Measurements from ENCODE around the gene TUBB3. TPM values are rescaled to one million over a fixed set of nuclear protein-coding genes. Genes with fewer than 3 reads are reported as not detected.
"Not testable (repeated sequence)": the region's sequence is repeated elsewhere in the genome, so short reads cannot be mapped to it uniquely, and the experiment has no call there.

The TUBB3 gene
- total RNA-seq, 1 experiment from 2014 or later, result 209 TPM

DNA sequence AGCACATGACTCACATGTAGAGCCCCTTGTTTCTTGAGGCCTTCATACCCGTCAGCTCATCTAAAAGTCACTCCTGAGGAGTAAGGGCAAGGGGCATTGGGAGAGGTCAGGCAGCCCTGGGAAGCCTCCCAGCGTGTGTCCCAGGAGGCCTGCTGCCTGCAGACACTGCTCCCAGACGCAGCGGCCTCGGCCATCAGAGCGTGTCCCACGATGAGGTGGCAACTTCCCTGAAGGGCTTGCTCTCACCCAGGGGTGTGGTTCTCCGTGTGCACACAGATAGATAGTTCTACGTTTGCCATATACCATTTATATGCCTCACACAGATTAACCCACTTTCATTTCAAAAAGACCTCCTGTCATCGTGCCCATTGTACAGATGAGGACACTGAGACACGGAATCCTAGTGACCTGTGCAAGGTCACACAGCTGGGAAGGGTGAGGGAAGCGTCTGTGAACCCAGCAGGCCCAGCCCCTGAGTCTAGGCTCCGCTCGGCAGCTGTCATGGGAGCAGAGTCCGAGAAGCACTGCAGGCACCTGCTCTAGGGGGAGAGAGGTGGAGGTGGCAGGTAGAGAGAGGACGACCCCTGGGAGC is 8.3 kb downstream of the TUBB3 start:
- Mint-ChIP-seq H3K4me1 (no peaks in the 10 kb centered on the region), H3K9me3 (no peaks in the 10 kb centered on the region), H3K27me3 (ENCODE audit: low read depth) (no peaks in the 10 kb centered on the region), H3K36me3 (peaks cover 43% of the 10 kb centered on the region), H3K4me3 (no peak overlapping the region), H3K27ac (no peak overlapping the region)
- DNase-seq (ENCODE audit: low spot score), result no peak
- TF ChIP-seq, protein P1, sequence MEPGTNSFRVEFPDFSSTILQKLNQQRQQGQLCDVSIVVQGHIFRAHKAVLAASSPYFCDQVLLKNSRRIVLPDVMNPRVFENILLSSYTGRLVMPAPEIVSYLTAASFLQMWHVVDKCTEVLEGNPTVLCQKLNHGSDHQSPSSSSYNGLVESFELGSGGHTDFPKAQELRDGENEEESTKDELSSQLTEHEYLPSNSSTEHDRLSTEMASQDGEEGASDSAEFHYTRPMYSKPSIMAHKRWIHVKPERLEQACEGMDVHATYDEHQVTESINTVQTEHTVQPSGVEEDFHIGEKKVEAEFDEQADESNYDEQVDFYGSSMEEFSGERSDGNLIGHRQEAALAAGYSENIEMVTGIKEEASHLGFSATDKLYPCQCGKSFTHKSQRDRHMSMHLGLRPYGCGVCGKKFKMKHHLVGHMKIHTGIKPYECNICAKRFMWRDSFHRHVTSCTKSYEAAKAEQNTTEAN (CRISPR knock-in tag; IDR thresholded peaks at IDR 0.05), result no peak
- TF ChIP-seq, protein P2, sequence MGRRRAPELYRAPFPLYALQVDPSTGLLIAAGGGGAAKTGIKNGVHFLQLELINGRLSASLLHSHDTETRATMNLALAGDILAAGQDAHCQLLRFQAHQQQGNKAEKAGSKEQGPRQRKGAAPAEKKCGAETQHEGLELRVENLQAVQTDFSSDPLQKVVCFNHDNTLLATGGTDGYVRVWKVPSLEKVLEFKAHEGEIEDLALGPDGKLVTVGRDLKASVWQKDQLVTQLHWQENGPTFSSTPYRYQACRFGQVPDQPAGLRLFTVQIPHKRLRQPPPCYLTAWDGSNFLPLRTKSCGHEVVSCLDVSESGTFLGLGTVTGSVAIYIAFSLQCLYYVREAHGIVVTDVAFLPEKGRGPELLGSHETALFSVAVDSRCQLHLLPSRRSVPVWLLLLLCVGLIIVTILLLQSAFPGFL (CRISPR knock-in tag; IDR thresholded peaks at IDR 0.05; ENCODE audit: borderline replicate concordance), result no peak
- no peak for TF ChIP-seq ZNF138 (CRISPR knock-in tag; conservative IDR thresholded peaks at IDR 0.05)
- TF ChIP-seq SP1 (CRISPR knock-in tag; conservative IDR thresholded peaks at IDR 0.05), result no peak
- TF ChIP-seq, protein P3, sequence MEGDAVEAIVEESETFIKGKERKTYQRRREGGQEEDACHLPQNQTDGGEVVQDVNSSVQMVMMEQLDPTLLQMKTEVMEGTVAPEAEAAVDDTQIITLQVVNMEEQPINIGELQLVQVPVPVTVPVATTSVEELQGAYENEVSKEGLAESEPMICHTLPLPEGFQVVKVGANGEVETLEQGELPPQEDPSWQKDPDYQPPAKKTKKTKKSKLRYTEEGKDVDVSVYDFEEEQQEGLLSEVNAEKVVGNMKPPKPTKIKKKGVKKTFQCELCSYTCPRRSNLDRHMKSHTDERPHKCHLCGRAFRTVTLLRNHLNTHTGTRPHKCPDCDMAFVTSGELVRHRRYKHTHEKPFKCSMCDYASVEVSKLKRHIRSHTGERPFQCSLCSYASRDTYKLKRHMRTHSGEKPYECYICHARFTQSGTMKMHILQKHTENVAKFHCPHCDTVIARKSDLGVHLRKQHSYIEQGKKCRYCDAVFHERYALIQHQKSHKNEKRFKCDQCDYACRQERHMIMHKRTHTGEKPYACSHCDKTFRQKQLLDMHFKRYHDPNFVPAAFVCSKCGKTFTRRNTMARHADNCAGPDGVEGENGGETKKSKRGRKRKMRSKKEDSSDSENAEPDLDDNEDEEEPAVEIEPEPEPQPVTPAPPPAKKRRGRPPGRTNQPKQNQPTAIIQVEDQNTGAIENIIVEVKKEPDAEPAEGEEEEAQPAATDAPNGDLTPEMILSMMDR (IDR thresholded peaks at IDR 0.05), result no peak
- POLR2A ChIA-PET, result interaction anchor here (1.2 kb wide), 1 partner anchor 42 kb away, joined by 3 read pairs; no protein-coding TSS in a partner anchor
- CTCF ChIA-PET, result no interaction called here
- no peak for ATAC-seq

DNA sequence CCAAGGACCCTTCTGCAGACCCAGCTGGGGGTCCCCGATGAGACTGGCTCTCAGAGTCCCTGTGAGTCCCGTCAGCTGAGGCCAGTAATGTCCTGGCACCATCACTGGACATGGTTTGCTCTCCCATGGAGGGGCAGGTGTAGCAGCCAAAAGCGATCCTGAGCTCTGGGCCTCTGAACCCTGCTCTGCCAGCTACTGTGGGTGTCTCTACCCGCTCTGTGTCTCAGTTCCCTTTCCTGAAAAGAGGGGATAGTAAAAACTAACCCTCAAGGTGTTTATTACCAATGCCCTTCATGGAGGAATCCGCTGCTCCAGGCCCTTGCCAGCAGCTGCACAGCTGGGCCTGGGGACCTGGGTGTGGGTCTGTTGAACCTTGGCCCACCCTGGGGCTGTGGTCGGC is 8.8 kb downstream of the TUBB3 start:
- Mint-ChIP-seq H3K36me3 (peaks cover 43% of the 10 kb centered on the region), H3K9me3 (no peaks in the 10 kb centered on the region), H3K4me3 (no peak overlapping the region), H3K4me1 (no peaks in the 10 kb centered on the region), H3K27ac (no peak overlapping the region), H3K27me3 (ENCODE audit: low read depth) (no peaks in the 10 kb centered on the region)
- ChIA-PET CTCF (interaction anchor here (1.2 kb wide), 1 partner anchor 22 kb away, joined by 4 read pairs; no protein-coding TSS in a partner anchor), POLR2A (no interaction called here)
- TF ChIP-seq, protein P4, sequence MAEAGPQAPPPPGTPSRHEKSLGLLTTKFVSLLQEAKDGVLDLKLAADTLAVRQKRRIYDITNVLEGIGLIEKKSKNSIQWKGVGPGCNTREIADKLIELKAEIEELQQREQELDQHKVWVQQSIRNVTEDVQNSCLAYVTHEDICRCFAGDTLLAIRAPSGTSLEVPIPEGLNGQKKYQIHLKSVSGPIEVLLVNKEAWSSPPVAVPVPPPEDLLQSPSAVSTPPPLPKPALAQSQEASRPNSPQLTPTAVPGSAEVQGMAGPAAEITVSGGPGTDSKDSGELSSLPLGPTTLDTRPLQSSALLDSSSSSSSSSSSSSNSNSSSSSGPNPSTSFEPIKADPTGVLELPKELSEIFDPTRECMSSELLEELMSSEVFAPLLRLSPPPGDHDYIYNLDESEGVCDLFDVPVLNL (CRISPR knock-in tag; IDR thresholded peaks at IDR 0.05; ENCODE audit: borderline replicate concordance, low read depth), result no peak
- TF ChIP-seq TP53 (CRISPR knock-in tag; IDR thresholded peaks at IDR 0.05) (no peak), FOXK1 (CRISPR knock-in tag; IDR thresholded peaks at IDR 0.05) (no peak), ZNF423 (CRISPR knock-in tag; IDR thresholded peaks at IDR 0.05) (no peak), CBFB (CRISPR knock-in tag; IDR thresholded peaks at IDR 0.05; ENCODE audit: low read depth) (no peak), NR3C1 (CRISPR knock-in tag; conservative IDR thresholded peaks at IDR 0.05; ENCODE audit: low read depth) (no peak), SMAD4 (CRISPR knock-in tag; IDR thresholded peaks at IDR 0.05) (no peak), NFE2L1 (CRISPR knock-in tag; IDR thresholded peaks at IDR 0.05) (no peak), PRRX2 (CRISPR knock-in tag; IDR thresholded peaks at IDR 0.05) (no peak)
- TF ChIP-seq, protein P5, sequence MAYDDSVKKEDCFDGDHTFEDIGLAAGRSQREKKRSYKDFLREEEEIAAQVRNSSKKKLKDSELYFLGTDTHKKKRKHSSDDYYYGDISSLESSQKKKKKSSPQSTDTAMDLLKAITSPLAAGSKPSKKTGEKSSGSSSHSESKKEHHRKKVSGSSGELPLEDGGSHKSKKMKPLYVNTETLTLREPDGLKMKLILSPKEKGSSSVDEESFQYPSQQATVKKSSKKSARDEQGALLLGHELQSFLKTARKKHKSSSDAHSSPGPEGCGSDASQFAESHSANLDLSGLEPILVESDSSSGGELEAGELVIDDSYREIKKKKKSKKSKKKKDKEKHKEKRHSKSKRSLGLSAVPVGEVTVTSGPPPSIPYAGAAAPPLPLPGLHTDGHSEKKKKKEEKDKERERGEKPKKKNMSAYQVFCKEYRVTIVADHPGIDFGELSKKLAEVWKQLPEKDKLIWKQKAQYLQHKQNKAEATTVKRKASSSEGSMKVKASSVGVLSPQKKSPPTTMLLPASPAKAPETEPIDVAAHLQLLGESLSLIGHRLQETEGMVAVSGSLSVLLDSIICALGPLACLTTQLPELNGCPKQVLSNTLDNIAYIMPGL (CRISPR knock-in tag; IDR thresholded peaks at IDR 0.05), result no peak
- TF ChIP-seq, protein P3 (IDR thresholded peaks at IDR 0.05), result no peak
- TF ChIP-seq, protein P6, sequence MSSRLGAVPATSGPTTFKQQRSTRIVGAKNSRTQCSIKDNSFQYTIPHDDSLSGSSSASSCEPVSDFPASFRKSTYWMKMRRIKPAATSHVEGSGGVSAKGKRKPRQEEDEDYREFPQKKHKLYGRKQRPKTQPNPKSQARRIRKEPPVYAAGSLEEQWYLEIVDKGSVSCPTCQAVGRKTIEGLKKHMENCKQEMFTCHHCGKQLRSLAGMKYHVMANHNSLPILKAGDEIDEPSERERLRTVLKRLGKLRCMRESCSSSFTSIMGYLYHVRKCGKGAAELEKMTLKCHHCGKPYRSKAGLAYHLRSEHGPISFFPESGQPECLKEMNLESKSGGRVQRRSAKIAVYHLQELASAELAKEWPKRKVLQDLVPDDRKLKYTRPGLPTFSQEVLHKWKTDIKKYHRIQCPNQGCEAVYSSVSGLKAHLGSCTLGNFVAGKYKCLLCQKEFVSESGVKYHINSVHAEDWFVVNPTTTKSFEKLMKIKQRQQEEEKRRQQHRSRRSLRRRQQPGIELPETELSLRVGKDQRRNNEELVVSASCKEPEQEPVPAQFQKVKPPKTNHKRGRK (CRISPR knock-in tag; IDR thresholded peaks at IDR 0.05; ENCODE audit: borderline replicate concordance), result no peak
- TF ChIP-seq, protein P7, sequence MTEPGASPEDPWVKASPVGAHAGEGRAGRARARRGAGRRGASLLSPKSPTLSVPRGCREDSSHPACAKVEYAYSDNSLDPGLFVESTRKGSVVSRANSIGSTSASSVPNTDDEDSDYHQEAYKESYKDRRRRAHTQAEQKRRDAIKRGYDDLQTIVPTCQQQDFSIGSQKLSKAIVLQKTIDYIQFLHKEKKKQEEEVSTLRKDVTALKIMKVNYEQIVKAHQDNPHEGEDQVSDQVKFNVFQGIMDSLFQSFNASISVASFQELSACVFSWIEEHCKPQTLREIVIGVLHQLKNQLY (CRISPR knock-in tag; IDR thresholded peaks at IDR 0.05), result no peak
- no peak for DNase-seq (ENCODE audit: low spot score)
- ATAC-seq, result no peak

DNA sequence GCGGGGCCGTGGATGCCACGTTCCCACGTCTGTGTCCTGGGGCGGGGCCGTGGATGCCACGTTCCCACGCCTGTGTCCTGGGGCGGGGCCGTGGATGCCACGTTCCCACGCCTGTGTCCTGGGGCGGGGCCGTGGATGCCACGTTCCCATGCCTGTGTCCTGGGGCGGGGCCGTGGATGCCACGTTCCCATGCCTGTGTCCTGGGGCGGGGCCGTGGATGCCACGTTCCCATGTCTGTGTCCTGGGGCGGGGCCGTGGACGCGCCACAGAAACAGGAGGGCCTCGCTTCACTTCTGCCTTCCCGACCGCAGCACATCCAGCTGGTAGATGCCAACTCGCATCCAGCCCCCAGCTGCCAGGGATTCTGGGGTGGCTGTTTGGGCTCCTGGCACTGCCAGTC is 10.9 kb downstream of the TUBB3 start:
- ATAC-seq; CTCF ChIA-PET; H3K27ac Mint-ChIP-seq; H3K27me3 Mint-ChIP-seq (ENCODE audit: low read depth); H3K4me1 Mint-ChIP-seq; H3K4me3 Mint-ChIP-seq; POLR2A ChIA-PET; DNase-seq (ENCODE audit: low spot score); H3K9me3 Mint-ChIP-seq: not testable (repeated sequence)
- H3K36me3 Mint-ChIP-seq, result peaks cover 43% of the 10 kb centered on the region

Data from WTC11 (cell line).